Epithelial cell of esophagus (primary cell): ENCODE results near the gene NCSTN.
"Not testable (repeated sequence)": the region's sequence is repeated elsewhere in the genome, so short reads cannot be mapped to it uniquely, and the experiment has no call there.

Source experiments
- DNase-seq: peaks from one replicate; pipeline ENCODE4 v3.0.0; 2010; ENCODE audit warnings: low read depth
- H3K4me3 ChIP-seq: 2 replicates; pipeline ENCODE4 v1.5.1; 2011; ENCODE audit warnings: mild to moderate bottlenecking, low read length, control low read depth
- TF ChIP-seq, protein P1 (sequence below): IDR thresholded peaks from 2 replicates; pipeline ENCODE4 v1.5.1; 2011; ENCODE audit warnings: low read depth, mild to moderate bottlenecking, low read length, control low read depth, inconsistent platforms; ENCODE audit not compliant: insufficient read depth; ENCODE audit errors: missing control alignments

The NCSTN gene

DNA sequence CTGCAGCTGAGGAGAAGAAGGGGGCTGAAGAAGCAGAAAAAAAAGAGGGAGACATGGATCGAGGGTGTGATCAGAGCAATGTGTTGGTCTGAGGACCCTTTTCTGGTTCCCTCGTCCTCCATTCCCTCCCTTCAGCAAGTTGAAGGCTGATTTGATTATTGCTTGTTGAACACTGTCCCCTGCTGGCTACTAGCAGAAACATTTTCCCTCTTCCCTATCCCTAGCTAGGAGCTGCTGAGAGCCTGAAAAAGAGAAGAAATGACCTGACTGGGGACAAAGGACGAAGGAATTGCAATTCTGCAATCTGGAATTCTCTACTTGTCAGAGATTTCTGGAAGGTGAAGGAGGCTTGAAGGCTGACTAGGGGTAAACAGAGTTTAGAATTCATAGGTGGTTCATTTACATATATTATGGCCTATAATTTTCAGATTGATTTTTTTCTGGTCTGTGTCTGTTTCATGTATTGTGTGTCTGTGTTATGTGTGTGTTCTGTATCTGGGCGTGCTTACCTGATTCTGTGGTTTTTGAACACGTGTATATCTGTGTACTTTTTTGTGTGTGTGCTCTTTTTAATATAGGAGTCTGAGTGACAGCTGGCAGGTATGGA is 33.4 kb downstream of the NCSTN start:
- DNase-seq = peak; percentile 73
- TF ChIP-seq, protein P1, sequence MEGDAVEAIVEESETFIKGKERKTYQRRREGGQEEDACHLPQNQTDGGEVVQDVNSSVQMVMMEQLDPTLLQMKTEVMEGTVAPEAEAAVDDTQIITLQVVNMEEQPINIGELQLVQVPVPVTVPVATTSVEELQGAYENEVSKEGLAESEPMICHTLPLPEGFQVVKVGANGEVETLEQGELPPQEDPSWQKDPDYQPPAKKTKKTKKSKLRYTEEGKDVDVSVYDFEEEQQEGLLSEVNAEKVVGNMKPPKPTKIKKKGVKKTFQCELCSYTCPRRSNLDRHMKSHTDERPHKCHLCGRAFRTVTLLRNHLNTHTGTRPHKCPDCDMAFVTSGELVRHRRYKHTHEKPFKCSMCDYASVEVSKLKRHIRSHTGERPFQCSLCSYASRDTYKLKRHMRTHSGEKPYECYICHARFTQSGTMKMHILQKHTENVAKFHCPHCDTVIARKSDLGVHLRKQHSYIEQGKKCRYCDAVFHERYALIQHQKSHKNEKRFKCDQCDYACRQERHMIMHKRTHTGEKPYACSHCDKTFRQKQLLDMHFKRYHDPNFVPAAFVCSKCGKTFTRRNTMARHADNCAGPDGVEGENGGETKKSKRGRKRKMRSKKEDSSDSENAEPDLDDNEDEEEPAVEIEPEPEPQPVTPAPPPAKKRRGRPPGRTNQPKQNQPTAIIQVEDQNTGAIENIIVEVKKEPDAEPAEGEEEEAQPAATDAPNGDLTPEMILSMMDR = peak; percentile 92
- no peak overlapping the region for H3K4me3 ChIP-seq

- TF ChIP-seq, protein P1 = no peak
- peak; percentile 76 for DNase-seq
- H3K4me3 ChIP-seq = no peak overlapping the region
Measured at GRCh38 chr1:160377585-160378206, 34.5 kb downstream of the NCSTN start.

- not testable (repeated sequence) for H3K4me3 ChIP-seq, DNase-seq
Measured at GRCh38 chr1:160384812-160385211, 41.6 kb downstream of the NCSTN start.

DNA sequence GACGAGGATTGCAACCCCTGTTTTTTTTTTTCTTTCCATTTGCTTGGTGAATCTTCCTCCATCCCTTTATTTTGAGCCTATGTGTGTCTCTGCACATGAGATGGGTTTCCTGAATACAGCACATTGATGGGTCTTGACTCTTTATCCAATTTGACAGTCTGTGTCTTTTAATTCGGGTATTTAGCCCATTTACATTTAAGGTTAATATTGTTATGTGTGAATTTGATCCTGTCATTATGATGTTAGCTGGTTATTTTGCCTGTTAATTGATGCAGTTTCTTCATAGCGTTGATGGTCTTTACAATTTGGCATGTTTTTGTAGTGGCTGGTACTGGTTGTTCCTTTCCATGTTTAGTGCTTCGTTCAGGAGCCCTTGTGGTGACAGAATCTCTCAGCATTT is 45.2 kb downstream of the NCSTN start:
- DNase-seq, H3K4me3 ChIP-seq: not testable (repeated sequence)

GRCh38 chr1:160394673-160395072 is 51.5 kb downstream of the NCSTN start:
- TF ChIP-seq, protein P1 = no peak
- no peak overlapping the region for H3K4me3 ChIP-seq
- DNase-seq = no peak

DNA sequence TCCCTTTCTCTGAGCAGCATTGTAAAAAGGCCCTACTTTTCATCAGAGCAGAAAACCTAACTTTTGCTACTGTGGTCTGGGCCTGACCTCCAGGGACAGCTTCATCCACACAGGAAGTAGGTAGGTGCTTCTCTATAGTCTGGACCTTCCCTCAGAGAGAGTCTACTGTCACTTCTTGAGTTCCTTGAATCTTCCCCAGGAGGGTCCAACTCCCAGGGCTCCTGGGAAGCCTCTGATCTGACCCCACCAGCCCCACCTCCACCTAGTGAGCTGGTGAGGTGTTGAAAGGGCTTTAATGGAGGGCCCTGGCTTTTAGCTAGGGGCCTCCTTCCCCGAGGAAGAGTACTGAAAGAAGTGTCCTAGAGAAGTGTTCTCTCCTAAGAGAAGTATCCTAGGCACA is 54.5 kb downstream of the NCSTN start:
- no peak for DNase-seq
- TF ChIP-seq, protein P1 = no peak

GRCh38 chr1:160398823-160399222 is 55.6 kb downstream of the NCSTN start:
- TF ChIP-seq, protein P1 = no peak
- DNase-seq = peak; percentile 76
- no peak overlapping the region for H3K4me3 ChIP-seq

More for the DNA sequence above, 54.5 kb downstream of the NCSTN start:
- no peak overlapping the region for H3K4me3 ChIP-seq

- H3K4me3 ChIP-seq = peak overlapping the region; percentile 77
Measured at GRCh38 chr1:160399544-160400222, 56.5 kb downstream of the NCSTN start.

More at GRCh38 chr1:160399544-160400222, 56.5 kb downstream of the NCSTN start:
- TF ChIP-seq, protein P1 = no peak
- DNase-seq = no peak
